ENCODE data around the gene RASAL3. TPM values are rescaled to one million over a fixed set of nuclear protein-coding genes. Genes with fewer than 3 reads are reported as not detected.

The RASAL3 gene
- total RNA-seq (1 to 10 TPM; 1.1 to 7.6 (median 5.0) TPM), polyA plus RNA-seq (10 to 100 TPM in 1 of 3 donors, 1 to 10 TPM in 2; 1.1 to 20.5 (median 5.7) TPM)
- long read RNA-seq, donor 1, partial matches to known transcripts, result 0 of 1 reads
- long read RNA-seq, donor 1, other reads (novel, unspliced or antisense), result 0 of 1 reads
- long read RNA-seq, donor 2, result 0 reads
- long read RNA-seq, donor 3, result 0 reads
- long read RNA-seq, donor 4, partial matches to known transcripts, result 1 of 5 reads
- long read RNA-seq, donor 4, other reads (novel, unspliced or antisense), result 4 of 5 reads
- long read RNA-seq, donor 5, transcript RASAL3-201 (18 exons, 3,293 nt), result major isoform, 8 of 21 reads
- long read RNA-seq, donor 5, partial matches to known transcripts, result 3 of 21 reads
- long read RNA-seq, donor 5, other reads (novel, unspliced or antisense), result 10 of 21 reads
- long read RNA-seq, donor 6, partial matches to known transcripts, result 1 of 1 reads
- long read RNA-seq, donor 6, other reads (novel, unspliced or antisense), result 0 of 1 reads
- long read RNA-seq, donor 7, result 0 reads
- long read RNA-seq, donor 8, result 0 reads
- long read RNA-seq, donor 9, result 0 reads
- long read RNA-seq, donor 10, result 0 reads

GRCh38 chr19:15464394-15465385, at the start of gene RASAL3:
Gene RASAL3, minus strand, starts transcription at chr19:15464544. Its CDS starts 186 bp downstream, at chr19:15464358.
- H3K27me3 ChIP-seq, result peaks cover 23% of the 10 kb centered on the region
- H3K4me1 ChIP-seq (replicated peaks in 1 of 2), result peaks cover 0 to 8% of the 10 kb centered on the region in 2 donors
- H3K27ac ChIP-seq, result peak within 1 kb of the TSS in 3 of 5 donors; percentile 23 to 68 (median 44)
- no peak for DNase-seq
- intact Hi-C loops (cut with DNase I), result no loop called here
- no peak for TF ChIP-seq POLR2A (IDR thresholded peaks at IDR 0.05)
- no peak for TF ChIP-seq CTCF (IDR thresholded peaks at IDR 0.05)
- H3K9me3 ChIP-seq (replicated peaks in 1 of 3), result no peaks in the 10 kb centered on the region
- no peaks in the 10 kb centered on the region for H3K36me3 ChIP-seq (replicated peaks in 1 of 2)
- 32 to 38% (median 35%) methylated on average over 16 to 17 of the region's 17 CpGs for WGBS, 4 donors
- peak within 1 kb of the TSS in 2 of 4 donors; percentile 4 to 48 for H3K4me3 ChIP-seq

GRCh38 chr19:15511671-15512424, 47.5 kb upstream of the RASAL3 start:
- Histone ChIP-seq H3K4me1 (replicated peaks in 1 of 2) (no peaks in the 10 kb centered on the region), H3K27me3 (peaks cover 33% of the 10 kb centered on the region), H3K4me3 (no peak overlapping the region), H3K27ac (no peak overlapping the region), H3K36me3 (replicated peaks in 1 of 2) (no peaks in the 10 kb centered on the region), H3K9me3 (replicated peaks in 1 of 3) (no peaks in the 10 kb centered on the region)
- TF ChIP-seq POLR2A (IDR thresholded peaks at IDR 0.05) (no peak), CTCF (IDR thresholded peaks at IDR 0.05) (no peak)
- no peak for DNase-seq
- intact Hi-C loops (cut with DNase I), result no loop called here
- WGBS, 4 donors, result 89 to 95% (median 92%) methylated on average over 16 to 19 of the region's 19 CpGs

- H3K27ac ChIP-seq, result no peak within 1 kb of the TSS
- H3K4me3 ChIP-seq, result peak within 1 kb of the TSS in 1 of 4 donors; percentile 19
- no peaks in the 10 kb centered on the region for H3K9me3 ChIP-seq (replicated peaks in 1 of 3)
- TF ChIP-seq CTCF (IDR thresholded peaks at IDR 0.05) (no peak), POLR2A (IDR thresholded peaks at IDR 0.05) (no peak)
- 4 to 9% (median 6%) methylated on average over 15 to 52 of the region's 52 CpGs for WGBS, 4 donors
- H3K4me1 ChIP-seq (replicated peaks in 1 of 2), result no peaks in the 10 kb centered on the region
- H3K36me3 ChIP-seq (replicated peaks in 1 of 2), result no peaks in the 10 kb centered on the region
- intact Hi-C loops (cut with DNase I), result no loop called here
- DNase-seq, result no peak
- peaks cover 33% of the 10 kb centered on the region for H3K27me3 ChIP-seq
These were observed 43.8 kb upstream of the RASAL3 start, which contains the start of gene CYP4F22 for GRCh38 chr19:15508035-15508710. Gene CYP4F22, plus strand, starts transcription at chr19:15508525. Its CDS starts 16,812 bp downstream, at chr19:15525337.
